Posterior vena cava (tissue), 2 donors: ENCODE measurements around the gene PLA2G2F. TPM values are rescaled to one million over a fixed set of nuclear protein-coding genes. Genes with fewer than 3 reads are reported as not detected.

Experiments used
- DNase-seq: peaks from one replicate; pipeline ENCODE4 v3.0.0-alpha.2; 2020; ENCODE audit warnings: low spot score
- intact Hi-C, 2 donors: fragments of 100-400 bp; cut with DNase I; formaldehyde crosslinking; loops; one replicate each; pipeline versions ENCODE4 v1.14.1 to v1.14.2; 2022 to 2023
- total RNA-seq, 2 donors: library from RNA; stranded (reverse); fragmentation: NEBNext Ultra II Directional; extraction: Animal tissue kit (Norgen Biotek cat#: 25700); gene quantifications; one replicate each; pipeline ENCODE4 v1.2.1, GENCODE V29; 2021
- donor health status: DM: yes; HTN: yes; CAD: no.
- donor health status: DM: yes; HTN: yes; CAD: no.

PLA2G2F gene
- total RNA-seq, 2 donors from 2014 or later: not detected

DNA sequence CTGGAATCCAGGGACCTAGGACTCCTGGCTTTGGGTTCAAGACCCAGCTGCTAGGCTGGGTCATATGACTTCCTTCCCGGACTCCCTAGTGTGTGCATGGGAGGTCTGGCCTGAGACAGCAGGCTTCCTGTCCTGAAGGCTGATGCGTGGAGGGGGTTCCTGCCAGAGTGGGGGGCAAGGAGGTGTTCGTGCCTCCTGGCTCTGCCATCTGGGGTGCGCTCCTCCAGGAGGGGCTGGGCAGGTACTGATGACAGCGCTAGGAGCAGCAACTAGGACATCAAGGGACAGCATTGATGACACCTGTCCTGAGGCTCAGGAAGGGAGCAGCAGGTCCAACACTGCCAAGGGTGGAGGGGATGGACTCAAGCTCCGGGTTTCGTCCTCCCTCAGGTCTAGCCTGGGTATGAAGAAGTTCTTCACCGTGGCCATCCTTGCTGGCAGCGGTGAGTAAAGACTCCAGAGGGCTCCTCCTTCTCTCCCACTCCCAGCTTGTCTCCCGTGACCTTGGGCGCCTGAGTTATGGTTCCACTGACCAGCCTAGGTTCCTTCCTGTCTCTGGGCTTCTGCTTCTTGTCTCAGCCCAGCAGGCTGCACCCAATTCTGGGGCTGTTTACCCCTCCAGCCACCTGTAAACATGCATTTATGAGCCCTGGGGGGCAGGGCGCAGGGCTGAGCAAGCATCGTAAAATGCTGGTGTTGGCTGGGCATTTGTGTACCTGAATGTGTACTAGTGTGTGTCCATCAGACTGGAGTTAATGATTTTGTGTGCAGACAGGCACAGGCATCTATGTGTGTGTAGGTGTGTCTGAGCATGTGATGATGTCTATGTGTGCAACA lies 871 bp downstream of the PLA2G2F start:
- peak; percentile 62 for DNase-seq
- intact Hi-C loops: no loop called here

DNA sequence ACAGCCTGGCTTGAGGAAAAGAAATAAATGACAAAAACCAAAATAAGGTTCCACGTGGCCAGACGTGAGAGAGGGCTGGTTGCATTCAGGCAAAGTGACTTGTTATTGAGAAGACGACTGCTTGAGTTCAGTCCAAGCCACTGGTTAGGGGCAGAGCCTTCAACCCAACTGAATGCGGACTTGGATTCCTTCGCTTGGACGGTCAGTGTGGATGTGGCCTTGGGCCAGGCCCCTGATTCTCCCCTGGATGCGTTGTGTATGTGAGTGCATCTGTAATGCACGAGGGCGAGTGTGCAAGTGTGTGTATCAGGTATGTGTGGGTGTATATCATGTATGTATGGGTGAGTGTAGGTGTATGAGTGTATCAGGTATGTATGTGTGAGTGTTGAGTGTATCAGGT lies 1.9 kb downstream of the PLA2G2F start:
- intact Hi-C loops: loop anchor here in 1 of 2 donors (1.0 kb wide), 1 partner anchor 27 kb away; no protein-coding TSS in a partner anchor
- peak; percentile 68 for DNase-seq

DNA sequence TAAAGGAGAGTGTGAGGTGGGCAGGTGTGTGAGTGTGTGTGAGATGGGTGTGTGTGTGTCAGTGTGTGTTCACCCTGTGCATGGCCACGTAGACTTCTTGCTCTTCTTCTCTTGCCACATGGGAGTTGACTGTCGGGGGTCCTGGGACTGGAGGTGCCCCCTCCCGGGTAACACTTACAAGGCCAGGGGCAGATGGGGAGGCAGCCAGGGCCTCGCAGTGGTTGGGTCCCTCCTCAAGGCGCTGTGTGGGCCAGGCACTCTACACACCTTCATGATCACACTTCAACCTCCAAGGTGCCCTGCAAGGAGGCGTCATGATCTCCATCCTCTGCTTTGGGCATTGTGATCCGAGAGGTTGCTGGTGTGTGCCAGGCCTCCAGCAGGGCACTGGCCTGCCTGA lies 2.3 kb downstream of the PLA2G2F start:
- peak; percentile 62 for DNase-seq
- intact Hi-C loops: loop anchor here in 1 of 2 donors (1.0 kb wide), 1 partner anchor 27 kb away; no protein-coding TSS in a partner anchor

DNA sequence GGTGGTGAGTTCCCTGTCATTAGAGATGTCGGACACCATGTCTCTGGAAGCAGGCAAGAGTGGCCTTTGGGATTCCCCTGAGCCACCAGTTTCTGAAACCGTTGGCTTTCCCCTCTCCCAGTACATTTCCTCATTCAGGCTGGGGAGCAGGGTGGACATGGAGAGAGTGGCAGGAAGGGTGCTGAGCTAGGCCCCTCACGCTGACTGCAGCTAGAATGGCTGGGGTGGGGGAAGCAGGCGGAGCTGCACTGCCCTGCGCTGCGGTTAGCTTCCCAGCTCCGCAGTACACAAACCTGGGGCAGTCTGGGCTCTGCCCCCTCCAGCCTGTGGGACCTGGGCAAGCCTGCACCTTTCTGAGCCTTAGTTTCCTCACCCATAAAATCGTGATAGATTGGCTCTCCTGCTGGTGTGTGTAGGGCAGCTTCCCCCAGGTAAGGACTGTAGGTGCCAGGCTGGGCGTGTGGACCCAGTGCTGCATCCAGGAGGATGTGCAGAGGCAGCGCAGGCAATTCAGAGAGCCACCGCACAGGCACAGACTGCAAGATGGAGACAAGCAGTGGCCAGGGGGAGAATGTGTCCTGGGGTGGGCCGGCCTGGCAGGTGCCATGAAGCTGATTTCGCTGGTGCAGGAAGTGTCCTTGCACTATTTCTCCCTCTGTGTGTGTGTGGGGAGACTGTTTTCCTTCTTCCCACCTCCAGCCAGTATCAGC lies 3.0 kb downstream of the PLA2G2F start:
- intact Hi-C loops: no loop called here
- DNase-seq: peak; percentile 58

DNA sequence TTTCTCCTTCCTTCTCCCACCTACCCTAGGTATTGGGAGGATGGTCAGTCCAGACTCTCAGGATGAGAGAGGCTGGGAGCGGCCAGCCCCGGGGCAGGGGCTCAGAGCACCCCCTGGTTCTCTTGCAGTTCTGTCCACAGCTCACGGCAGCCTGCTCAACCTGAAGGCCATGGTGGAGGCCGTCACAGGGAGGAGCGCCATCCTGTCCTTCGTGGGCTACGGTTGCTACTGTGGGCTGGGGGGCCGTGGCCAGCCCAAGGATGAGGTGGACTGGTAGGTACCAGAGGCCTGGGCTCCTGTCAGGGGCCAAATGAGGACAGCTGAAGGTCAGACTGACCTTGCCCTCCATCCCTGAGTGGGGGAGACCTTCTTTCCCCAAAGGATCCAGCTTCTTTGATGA lies 4.2 kb downstream of the PLA2G2F start:
- intact Hi-C loops: no loop called here
- DNase-seq: peak; percentile 50

DNA sequence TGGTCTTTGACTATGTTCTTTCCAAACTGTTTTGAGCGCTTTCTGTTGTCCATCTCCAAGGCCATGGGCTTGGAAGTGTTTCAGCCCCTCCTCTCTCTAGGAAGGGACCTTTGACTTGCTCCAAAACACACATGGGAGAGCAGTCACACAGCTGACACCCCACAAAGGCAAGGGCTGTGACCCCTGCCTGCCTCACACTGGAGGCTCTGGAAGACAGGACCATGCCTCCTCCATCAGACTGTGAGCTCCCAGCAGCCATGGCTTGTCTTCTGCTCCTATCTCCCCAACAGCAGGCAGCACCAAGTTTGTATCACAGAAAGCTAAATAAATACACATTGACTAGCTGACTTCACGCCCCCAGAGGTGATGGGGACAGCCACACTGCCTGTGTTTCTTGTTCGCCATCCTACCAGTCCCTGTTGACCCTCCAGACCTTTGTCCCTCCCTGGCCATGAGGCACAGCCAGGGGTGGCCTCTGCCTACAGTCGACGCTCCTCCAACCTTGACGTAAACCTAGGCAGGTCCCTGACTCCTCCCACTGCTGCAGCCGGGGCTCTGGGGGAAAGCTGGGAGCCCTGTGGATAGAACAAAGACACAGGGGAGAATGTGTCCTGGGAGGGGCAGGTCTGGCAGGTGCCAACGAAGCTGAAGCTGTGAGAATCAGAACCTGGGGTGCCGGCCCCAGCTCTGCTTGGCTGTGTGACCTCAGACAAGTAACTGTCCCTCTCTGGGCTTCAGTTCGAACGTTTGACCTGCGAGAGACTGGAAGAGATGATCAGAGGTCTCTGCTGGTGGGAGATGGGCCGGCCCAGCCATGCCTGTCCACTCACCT lies 4.8 kb downstream of the PLA2G2F start:
- DNase-seq: peak; percentile 74
- intact Hi-C loops: no loop called here

DNA sequence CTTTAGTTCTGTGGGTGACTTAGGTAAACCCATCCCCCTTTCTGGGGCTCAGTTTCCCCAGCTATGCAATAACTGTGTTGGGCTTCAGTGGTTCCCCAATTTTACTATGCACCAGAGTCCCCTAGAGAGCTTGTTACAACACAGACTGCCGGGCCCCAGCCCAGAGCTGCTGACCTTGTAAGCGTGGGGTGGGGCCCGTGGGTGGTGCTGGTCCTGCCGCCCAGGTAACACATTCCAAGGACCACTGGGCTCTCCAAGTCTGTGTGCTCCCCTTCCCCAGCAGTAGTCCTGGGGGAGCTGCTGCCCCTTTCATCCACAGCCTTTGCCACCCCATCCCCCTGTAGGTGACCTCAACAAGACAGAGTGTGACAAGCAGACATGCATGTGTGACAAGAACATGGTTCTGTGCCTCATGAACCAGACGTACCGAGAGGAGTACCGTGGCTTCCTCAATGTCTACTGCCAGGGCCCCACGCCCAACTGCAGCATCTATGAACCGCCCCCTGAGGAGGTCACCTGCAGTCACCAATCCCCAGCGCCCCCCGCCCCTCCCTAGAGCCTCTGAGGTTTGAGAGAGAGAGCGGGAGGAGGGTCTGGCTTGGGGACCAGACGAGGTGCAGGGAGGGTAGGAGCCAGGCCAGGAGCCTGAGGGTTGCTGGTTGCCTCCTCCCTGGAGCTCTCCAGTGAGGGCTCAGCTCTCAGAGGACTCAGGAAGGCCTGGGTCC lies 8.9 kb downstream of the PLA2G2F start:
- intact Hi-C loops: no loop called here
- peak; percentile 65 for DNase-seq

DNA sequence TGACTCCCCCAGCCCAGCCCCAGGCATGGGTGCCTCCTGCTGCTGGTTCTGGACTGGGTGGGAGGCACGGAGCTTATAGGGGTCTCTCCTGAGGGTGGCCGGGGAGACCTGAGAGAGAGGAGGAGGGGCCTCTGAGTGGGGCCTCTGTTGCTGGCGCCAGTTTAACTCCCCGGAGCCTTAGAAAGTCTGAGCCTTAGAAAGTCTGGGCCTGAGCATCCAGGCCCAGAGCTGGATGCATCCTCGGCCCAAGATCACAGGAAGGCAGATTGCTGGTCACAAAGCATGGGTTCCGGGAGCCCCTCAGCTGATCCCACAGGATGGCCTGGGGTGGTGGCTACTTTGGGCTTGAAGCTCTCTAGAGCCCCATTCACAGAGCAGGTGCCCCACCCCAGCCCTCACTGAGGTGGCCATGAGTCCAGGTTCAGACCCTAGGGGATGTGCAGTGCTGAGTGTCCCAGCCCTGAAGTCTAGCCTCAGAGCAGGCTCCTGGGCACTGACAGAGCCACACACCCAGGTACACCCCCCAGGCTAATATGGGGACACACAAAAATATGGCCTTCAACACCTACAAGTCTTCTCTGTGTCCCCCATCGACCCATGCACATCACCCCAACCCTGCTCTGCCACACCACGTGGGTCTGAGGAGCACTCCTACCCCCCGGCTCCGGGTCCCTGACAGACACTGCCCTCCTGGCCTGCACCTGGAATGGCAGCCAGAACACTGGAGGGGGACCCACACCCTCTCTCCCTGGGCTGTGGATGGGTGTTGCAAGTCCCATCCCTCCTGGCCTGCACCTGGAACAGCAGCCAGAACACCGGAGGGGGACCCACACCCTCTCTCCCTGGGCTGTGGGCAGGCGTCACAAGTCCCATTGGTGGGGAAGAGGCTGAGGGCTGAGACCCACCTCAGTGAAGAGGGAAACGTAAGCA lies 9.7 kb downstream of the PLA2G2F start:
- peak; percentile 66 for DNase-seq

DNA sequence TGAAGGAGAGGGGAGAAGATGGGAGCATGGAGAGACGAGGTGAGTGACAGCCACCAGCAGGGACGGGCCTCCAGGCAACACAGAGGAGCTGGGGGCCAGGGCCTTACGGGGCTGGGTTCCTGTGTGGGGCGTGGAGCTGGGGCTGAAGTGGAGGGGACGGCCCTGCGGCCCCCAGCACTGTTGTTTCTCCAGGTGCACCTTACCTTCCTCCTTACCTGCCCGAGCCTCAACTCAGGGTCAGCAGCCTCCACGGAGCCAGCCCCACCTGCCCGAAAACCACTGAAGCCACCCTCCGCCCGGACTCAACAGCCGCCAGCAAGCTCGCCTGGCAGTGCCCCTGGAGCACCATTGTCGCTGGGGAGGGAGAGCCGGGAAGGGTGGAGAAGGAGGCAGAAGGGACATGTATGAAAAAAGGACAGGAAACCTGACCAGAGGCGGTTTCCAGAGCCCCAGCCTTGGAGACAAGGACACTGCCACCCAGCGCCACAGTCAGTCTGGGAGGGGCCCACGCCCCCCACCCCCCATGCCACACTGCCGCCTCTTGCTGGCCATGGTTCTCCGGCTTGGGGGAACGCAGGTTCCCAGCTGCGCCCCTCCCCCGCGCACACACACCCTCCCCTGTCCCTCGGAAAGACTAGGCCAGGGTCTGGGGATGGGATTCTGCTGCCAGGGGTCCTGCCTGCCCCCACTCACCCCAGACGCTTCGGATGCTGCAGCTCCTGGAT lies 10.6 kb downstream of the PLA2G2F start:
- peak; percentile 66 for DNase-seq
- intact Hi-C loops: loop anchor here (5.0 kb wide), 2 partner anchors 172 to 227 kb away; partner anchors contain the start of genes PLA2G2A (in 1 of the 2) and PLA2G2E (in 1 of the 2)

More for the DNA sequence above, 9.7 kb downstream of the PLA2G2F start:
- intact Hi-C loops: no loop called here

DNA sequence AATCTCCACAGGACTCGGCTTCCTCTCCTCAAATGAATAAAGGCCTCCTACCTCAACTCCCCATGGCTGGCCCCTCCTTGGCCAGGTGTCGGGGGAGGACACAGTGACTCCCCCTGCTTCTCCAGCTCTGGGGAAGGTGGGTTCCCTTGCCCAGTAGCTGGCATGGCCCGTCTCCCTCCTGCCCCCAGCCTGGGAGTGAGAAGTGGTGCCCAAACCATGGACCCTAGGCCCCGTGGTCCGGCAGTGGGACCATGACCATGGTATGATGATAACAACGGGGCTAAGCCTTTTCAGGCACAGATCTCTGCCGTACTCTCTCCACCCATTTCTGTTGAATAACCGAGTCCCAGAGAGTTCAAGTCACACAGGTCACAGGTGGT lies 11.2 kb downstream of the PLA2G2F start:
- DNase-seq: no peak

DNA sequence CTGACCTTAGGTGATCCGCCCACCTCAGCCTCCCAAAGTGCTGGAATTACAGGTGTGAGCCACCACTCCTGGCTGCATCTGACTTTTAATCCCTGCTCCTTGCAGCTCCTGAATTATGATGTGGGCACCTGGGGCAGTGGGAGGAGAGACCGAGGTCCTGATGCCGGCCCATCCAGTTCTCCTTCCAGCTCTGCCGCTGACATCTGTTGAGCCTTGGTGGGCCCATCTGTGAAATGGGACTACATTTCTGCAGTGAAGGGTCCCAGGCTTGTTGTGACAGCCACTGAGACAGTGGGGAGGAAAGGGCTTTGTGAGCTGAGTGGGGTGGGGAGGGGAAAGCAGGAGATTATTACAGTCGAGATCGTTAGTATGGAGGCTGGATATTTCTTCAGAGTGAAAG lies 11.8 kb downstream of the PLA2G2F start:
- intact Hi-C loops: loop anchor here (5.0 kb wide), 2 partner anchors 174 to 229 kb away; partner anchors contain the start of genes PLA2G2A (in 1 of the 2) and PLA2G2E (in 1 of the 2)
- DNase-seq: peak; percentile 49

More for the DNA sequence above, 11.2 kb downstream of the PLA2G2F start:
- intact Hi-C loops: loop anchor here (5.0 kb wide), 2 partner anchors 173 to 228 kb away; partner anchors contain the start of genes PLA2G2A (in 1 of the 2) and PLA2G2E (in 1 of the 2)

DNA sequence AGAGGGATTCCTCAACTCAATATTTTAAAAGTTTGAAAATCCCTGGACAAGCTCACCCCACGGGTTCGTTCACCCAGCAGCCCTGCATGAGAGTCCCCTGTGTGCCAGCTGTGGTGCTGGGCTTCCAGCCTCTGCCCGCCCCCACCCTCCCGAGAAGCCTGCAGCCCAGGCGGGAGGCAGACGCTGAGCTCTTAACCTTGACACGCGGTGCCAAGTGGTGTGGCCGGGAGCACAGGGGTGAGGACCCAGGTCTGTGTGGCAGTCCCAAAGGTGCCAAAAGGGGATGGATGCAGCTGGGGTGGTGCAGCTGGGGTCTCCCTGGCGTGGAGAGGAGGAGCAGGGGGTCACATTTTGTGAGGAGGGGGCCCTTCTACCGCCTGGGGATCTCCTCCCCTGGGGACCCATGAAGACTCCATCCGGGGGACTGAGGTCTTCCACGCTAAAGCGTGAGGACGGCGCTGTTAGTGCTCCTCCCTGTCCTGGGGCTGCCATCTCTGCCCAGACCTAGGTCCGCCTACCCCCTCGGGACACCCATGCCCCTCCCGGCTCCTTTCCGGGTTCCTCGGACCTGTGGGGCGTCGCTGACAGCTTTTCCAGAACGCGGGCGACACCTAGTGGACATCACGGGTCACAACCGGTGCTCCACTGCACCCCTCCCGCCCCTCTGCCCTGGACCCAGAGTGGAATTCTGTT lies 12.9 kb downstream of the PLA2G2F start:
- peak; percentile 96 for DNase-seq
- intact Hi-C loops: loop anchor here (2.0 to 5.0 kb wide), 3 partner anchors 175 to 233 kb away; partner anchors contain the start of genes PLA2G2A (in 1 of the 2) and PLA2G2E (in 1 of the 2)

DNA sequence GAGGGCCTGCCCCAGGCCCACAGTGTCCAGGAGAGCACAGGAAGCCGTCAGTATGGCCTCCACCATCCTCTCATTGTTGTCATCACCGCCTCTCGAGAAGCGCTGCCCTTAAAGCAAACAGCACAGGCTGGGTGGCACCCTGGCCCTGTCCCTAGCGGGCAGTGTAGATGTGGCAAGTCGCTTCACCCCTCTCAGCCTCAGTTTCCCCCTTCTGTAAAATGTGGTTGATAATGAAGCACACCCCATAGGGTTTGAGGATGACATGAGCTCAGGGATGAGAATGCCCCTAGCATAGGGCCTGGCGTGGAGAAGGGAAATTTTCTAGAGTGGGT lies 13.4 kb downstream of the PLA2G2F start:
- intact Hi-C loops: loop anchor here (2.0 to 5.0 kb wide), 3 partner anchors 175 to 234 kb away; partner anchors contain the start of genes PLA2G2A (in 1 of the 2) and PLA2G2E (in 1 of the 2)
- no peak for DNase-seq

DNA sequence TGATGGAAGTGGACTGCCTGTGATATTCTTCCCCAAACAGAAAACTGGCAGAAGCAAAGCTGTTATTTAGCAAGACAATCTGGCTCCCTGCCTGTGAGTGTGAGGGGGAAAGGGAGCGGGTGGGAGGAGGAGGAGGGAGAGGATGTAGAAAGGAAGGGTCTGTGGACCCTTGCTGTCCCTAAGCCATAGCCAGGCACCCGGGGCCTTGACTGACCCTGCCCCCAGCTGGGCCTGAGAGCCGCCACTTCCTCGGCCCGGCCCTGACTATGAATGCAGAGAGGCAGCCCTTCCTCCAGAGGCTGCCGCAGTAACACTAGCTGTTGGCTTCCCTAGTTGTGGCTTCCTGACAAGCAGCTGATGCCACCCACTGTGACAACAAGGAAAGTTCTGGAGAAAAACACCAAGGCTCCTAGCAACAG lies 13.9 kb downstream of the PLA2G2F start:
- intact Hi-C loops: loop anchor here (2.0 to 5.0 kb wide), 3 partner anchors 176 to 234 kb away; partner anchors contain the start of genes PLA2G2A (in 1 of the 2) and PLA2G2E (in 1 of the 2)
- peak; percentile 87 for DNase-seq

DNA sequence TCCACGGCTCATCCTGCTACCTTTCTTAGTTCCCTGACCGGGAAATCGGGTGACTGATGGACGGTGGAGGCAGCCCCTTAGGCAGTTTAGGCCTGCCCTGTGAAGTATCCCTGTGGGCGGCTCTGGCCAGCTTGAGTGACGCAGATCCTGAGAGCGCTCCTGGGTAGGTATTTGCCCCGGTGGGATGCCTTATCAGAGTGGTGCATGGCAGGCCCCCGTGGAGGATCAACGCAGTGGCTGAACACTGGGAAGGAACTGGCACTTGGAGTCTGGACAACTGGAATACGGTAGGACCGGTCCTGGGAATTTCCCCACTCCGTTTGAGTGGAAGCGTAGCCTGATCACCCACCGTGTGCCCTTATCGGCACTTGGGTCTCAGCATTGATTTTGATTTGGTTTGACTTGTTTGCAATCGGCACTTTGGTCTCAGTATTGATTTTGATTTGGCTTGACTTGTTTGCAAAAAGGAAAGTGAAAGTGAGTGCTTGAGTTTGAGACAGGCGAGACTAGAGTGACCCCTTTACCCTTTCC lies 15.2 kb downstream of the PLA2G2F start:
- intact Hi-C loops: loop anchor here (5.0 kb wide), 2 partner anchors 177 to 232 kb away; partner anchors contain the start of genes PLA2G2A (in 1 of the 2) and PLA2G2E (in 1 of the 2)
- DNase-seq: peak; percentile 76
